GM18868 (cell line): Measurements from ENCODE around the gene SLC17A9.

Source experiments
- ATAC-seq: cut with Tn5 transposase; IDR thresholded peaks from one replicate; pipeline ENCODE4 v1.9.1; 2021; ENCODE audit warnings: mild to moderate bottlenecking, moderate library complexity; ENCODE audit not compliant: unreplicated experiment

The SLC17A9 gene

GRCh38 chr20:62979310-62979709 lies 26.8 kb downstream of the SLC17A9 start:
- no peak for ATAC-seq

GRCh38 chr20:62979876-62980373 lies 27.4 kb downstream of the SLC17A9 start:
- ATAC-seq = no peak

- no peak for ATAC-seq
Measured at GRCh38 chr20:62980380-62980960, 28.0 kb downstream of the SLC17A9 start.

GRCh38 chr20:62980970-62981369 lies 28.5 kb downstream of the SLC17A9 start:
- no peak for ATAC-seq

DNA sequence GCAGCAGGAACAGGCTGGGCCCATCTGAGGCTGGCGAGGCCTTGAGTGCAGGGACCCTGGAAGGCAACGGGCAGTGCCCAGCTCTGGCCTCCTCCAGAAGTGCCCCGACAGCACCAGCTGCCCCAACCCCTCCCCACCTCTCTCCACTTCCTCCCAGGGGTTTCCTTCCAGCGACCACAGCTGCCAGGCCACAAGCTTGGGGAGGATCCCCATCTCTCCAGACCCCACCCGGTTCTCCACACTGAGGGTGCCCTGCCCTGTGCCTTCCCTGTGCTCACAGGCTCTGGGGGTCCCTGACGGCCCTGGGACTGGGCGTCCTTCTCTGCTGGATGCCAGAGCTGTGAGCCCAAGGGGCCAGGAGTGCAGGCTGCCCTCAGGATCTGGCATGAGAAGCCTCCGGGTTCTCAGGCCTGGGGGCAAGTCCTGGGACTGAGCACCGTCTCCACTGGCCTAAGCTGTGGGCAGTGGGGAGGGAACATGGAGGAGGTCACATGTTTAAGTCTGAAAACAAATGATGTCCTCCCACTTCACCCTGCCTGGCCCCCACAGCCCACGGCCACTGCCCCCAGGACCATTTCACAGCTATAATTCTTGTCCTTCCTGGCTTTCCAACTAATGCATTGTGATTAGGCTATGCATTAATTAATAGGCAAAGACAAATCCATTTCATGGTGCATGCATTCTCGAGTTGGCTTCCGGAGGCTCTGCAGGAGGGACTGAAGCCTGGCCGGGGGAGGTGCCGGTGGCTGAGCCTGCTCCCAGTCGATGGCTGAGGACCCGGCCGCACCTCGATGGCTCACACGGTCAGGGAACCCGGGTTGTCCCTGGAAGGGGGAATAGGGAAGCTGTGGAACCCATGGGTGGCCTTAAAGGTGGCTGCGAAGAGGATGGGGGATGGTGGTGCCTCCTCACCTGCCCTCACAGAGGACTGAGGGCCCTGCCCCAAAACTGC lies 29.9 kb downstream of the SLC17A9 start:
- no peak for ATAC-seq

DNA sequence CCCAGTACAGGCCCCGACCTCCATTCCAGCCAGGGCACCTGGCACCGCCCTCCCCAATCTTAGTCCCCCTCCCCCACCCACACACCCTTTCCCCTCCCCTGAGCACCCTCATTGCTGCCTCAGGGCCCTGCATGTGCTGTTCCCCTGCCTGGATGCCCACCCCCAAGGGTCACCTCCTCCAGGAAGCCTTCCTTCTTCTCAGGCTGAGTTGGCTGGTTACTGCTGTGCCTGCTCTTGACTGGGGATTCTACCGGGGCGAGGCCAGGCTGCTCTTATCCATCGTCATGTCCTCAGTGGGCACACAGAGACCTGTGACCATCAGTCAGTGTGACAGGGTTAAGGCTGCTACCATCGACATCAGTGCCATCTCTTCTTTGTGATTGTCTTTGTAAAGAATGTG lies 30.7 kb downstream of the SLC17A9 start:
- no peak for ATAC-seq

DNA sequence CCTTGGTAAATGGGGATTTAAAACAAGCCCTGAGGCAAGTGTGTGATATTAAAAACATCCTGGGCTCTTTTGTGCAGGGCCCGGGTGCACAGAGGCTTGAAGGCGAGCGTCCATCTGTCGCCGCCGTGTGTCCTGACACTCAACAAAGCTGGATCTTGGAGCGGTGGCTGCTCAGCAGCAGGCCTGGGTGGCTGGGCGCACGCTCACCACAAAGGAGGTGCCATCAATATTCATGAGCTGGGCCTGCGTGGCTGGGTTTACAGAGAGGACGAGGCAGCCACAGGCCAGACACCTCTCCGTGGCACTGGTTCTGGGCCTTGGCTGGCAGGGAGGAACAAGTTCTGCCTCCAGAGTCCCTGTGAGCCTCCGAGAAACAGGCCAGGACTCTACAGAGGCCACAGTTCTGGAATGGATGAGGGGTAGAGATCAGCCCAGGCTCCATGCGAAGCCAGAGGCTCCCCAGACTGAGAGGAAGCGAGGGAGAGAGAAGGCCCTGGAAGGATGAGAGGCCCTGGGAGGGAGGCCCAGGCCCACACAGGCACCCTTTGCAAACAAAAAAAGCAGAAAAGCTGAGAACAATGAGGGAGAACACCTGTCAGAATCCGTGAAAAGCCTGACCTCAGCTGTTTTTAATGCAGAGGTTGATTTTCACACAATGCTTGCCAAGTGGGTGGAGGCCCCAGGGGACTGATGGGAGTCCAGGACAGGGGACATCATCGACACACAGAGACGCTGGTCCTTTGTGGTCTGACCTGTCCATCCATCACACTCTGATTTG lies 32.3 kb downstream of the SLC17A9 start:
- ATAC-seq = no peak

- ATAC-seq = no peak
Measured at GRCh38 chr20:62985444-62985778, 32.9 kb downstream of the SLC17A9 start.

- ATAC-seq = no peak
Measured at GRCh38 chr20:62986257-62986800, 33.8 kb downstream of the SLC17A9 start.

DNA sequence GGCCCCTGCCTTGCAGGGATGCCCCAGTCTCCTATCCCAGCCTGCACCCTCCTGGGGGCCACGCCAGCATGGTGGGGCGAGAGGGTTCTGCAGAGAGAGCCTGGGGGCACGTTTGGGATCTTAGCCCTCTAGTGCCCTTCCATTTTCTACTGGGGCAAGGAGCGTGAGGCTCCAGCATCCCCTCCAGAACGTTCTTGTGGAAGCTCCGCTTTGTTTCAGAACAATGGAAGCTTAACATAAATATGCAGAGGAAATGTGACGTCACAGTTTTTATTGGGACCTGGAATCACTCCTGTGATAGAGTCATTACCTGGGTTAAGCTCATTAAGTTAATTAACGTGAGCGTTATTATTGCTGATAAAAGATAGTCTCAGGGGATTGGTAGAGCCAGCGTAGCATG lies 34.6 kb downstream of the SLC17A9 start:
- no peak for ATAC-seq

- no peak for ATAC-seq
Measured at GRCh38 chr20:62989201-62989601, 36.7 kb downstream of the SLC17A9 start.

GRCh38 chr20:62990306-62990825 lies 37.9 kb downstream of the SLC17A9 start:
- no peak for ATAC-seq

- no peak for ATAC-seq
Measured at GRCh38 chr20:62991196-62991807, 38.8 kb downstream of the SLC17A9 start.

GRCh38 chr20:62991863-62992262 lies 39.4 kb downstream of the SLC17A9 start:
- no peak for ATAC-seq

DNA sequence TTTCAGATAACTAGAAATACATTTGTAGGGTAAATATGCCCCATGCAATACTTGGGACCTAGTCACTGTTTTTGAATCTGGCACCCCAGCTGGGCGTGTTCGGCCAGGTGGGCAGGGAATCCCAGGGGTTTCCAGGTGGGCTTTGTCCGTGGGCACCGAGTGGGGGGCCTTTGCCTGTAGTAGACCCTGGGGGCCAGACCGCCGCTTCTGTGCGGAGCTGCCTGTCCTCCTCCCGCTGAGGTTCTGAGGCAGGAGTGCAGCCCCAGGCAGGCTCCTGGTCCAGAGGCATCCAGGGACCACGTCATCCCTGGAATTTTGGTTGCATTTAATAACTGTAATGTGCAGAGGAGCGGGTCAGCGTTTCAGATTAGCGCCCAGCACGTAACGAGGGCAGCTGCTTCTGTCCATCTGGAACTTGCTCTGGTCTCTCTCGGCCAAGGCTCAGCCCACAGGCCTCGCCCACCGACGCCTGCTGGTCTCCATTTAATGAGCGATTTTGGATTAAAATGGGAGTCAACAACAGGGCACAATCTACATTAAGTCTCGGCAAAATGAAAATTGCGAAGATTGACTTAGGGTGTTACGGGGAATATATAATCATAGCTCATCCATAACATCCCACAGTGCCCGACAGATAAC lies 41.5 kb downstream of the SLC17A9 start:
- ATAC-seq = no peak

GRCh38 chr20:62994869-62995281 lies 42.4 kb downstream of the SLC17A9 start:
- ATAC-seq = no peak

GRCh38 chr20:62995481-62995880 lies 43.0 kb downstream of the SLC17A9 start:
- ATAC-seq = no peak

- no peak for ATAC-seq
Measured at GRCh38 chr20:62995898-62996595, 43.5 kb downstream of the SLC17A9 start.

DNA sequence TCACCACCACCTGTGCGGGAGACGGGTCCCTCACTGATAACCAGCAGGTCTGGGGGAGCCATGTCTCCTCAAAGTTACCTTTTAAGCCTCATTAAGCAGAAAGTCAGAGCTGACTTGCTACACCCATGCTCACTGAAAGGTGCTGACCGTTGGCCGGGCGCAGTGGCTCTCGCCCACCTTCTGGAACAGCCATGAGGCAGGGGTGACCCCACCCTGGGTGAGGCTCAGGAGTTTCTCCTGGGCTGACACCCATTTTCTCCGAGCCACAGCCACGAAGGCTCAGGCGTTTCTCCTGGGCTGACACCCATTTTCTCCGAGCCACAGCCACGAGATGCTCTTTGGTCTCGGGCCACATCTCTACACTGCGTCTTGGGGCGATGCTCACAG lies 44.1 kb downstream of the SLC17A9 start:
- no peak for ATAC-seq
